Mesothelial cell of epicardium (in vitro differentiated cells): Measurements from ENCODE around the gene AKR1B1. TPM values are rescaled to one million over a fixed set of nuclear protein-coding genes. Genes with fewer than 3 reads are reported as not detected.

Experiments used
- DNase-seq, 2 experiments: peaks; one replicate each; pipeline ENCODE4 v3.0.0; 2021; ENCODE audit warnings: low spot score in 2 of 2; ENCODE audit not compliant: unreplicated experiment in 2 of 2
- H3K27ac Mint-ChIP-seq: 2 replicates; pipeline ENCODE4 v1.8.0; 2021; ENCODE audit warnings: mixed read lengths
- H3K27me3 Mint-ChIP-seq: 2 replicates; pipeline ENCODE4 v1.8.0; 2021; ENCODE audit warnings: low read depth, mixed read lengths
- H3K36me3 Mint-ChIP-seq: 2 replicates; pipeline ENCODE4 v1.8.0; 2021; ENCODE audit warnings: mixed read lengths
- H3K4me1 Mint-ChIP-seq: 2 replicates; pipeline ENCODE4 v1.8.0; 2021; ENCODE audit warnings: mixed read lengths
- H3K4me3 Mint-ChIP-seq: 2 replicates; pipeline ENCODE4 v1.8.0; 2021; ENCODE audit warnings: mild to moderate bottlenecking, moderate library complexity, mixed read lengths
- H3K9me3 Mint-ChIP-seq: 2 replicates; pipeline ENCODE4 v1.8.0; 2021; ENCODE audit warnings: mixed read lengths
- CTCF ChIP-seq: fragments of 200-600 bp; sonication (generic); IDR thresholded peaks from one replicate; pipeline ENCODE4 v1.5.0; 2021; ENCODE audit warnings: antibody characterized with exemption; ENCODE audit not compliant: unreplicated experiment
- total RNA-seq: library from RNA; stranded (reverse); gene quantifications from 3 replicates; pipeline ENCODE4 v1.2.1, GENCODE V29; 2021

Gene AKR1B1
- total RNA-seq, 1 donor from 2014 or later: 91.9 TPM

- Mint-ChIP-seq H3K9me3 (peaks cover 5% of the 10 kb centered on the region), H3K36me3 (no peaks in the 10 kb centered on the region), H3K4me3 (no peak overlapping the region), H3K27me3 (no peaks in the 10 kb centered on the region), H3K27ac (no peak overlapping the region), H3K4me1 (peaks cover 28% of the 10 kb centered on the region)
- TF ChIP-seq CTCF: no peak
- DNase-seq: no peak
Measured at GRCh38 chr7:134476044-134476443, 17.1 kb upstream of the AKR1B1 start.

- no peaks in the 10 kb centered on the region for H3K27me3 Mint-ChIP-seq
- peaks cover 5% of the 10 kb centered on the region for H3K9me3 Mint-ChIP-seq
- no peak for TF ChIP-seq CTCF
- DNase-seq: no peak
- no peaks in the 10 kb centered on the region for H3K36me3 Mint-ChIP-seq
- peaks cover 19% of the 10 kb centered on the region for H3K4me1 Mint-ChIP-seq
- H3K4me3 Mint-ChIP-seq: no peak overlapping the region
- no peak overlapping the region for H3K27ac Mint-ChIP-seq
Measured at GRCh38 chr7:134474828-134475227, 15.9 kb upstream of the AKR1B1 start.

GRCh38 chr7:134473861-134474291, 15.0 kb upstream of the AKR1B1 start:
- no peak for TF ChIP-seq CTCF
- Mint-ChIP-seq H3K4me1 (peaks cover 16% of the 10 kb centered on the region), H3K4me3 (no peak overlapping the region), H3K27me3 (no peaks in the 10 kb centered on the region), H3K9me3 (peaks cover 5% of the 10 kb centered on the region), H3K36me3 (no peaks in the 10 kb centered on the region), H3K27ac (no peak overlapping the region)
- no peak for DNase-seq

GRCh38 chr7:134472572-134473244, 13.8 kb upstream of the AKR1B1 start:
- Mint-ChIP-seq H3K4me3 (no peak overlapping the region), H3K4me1 (peaks cover 9% of the 10 kb centered on the region), H3K27ac (no peak overlapping the region), H3K9me3 (peaks cover 5% of the 10 kb centered on the region), H3K27me3 (no peaks in the 10 kb centered on the region), H3K36me3 (no peaks in the 10 kb centered on the region)
- no peak for TF ChIP-seq CTCF
- no peak for DNase-seq

GRCh38 chr7:134470864-134471263, 12.0 kb upstream of the AKR1B1 start:
- Mint-ChIP-seq H3K4me3 (no peak overlapping the region), H3K9me3 (peaks cover 7% of the 10 kb centered on the region), H3K27ac (no peak overlapping the region), H3K36me3 (no peaks in the 10 kb centered on the region), H3K27me3 (no peaks in the 10 kb centered on the region), H3K4me1 (peaks cover 9% of the 10 kb centered on the region)
- no peak for TF ChIP-seq CTCF
- DNase-seq: no peak

- DNase-seq: no peak
- Mint-ChIP-seq H3K36me3 (peaks cover 6% of the 10 kb centered on the region), H3K27me3 (no peaks in the 10 kb centered on the region), H3K4me3 (no peak overlapping the region), H3K4me1 (peaks cover 9% of the 10 kb centered on the region), H3K9me3 (peaks cover 11% of the 10 kb centered on the region), H3K27ac (no peak overlapping the region)
- no peak for TF ChIP-seq CTCF
Measured at GRCh38 chr7:134469622-134470021, 10.7 kb upstream of the AKR1B1 start.
